Heart left ventricle (tissue), 16 donors: Measurements from ENCODE around the gene IL2RG. TPM values are rescaled to one million over a fixed set of nuclear protein-coding genes. Genes with fewer than 3 reads are reported as not detected.
A peak's percentile ranks its signal among the peaks of the same experiment; 100 is the strongest.

Experiments
- ATAC-seq, 4 donors: fragments of 200-7000 bp; cut with Tn5 transposase; one replicate each; pipeline ENCODE4 v1.9.1; 2020 to 2022; ENCODE audit warnings: moderate library complexity in 4 of 4, mild to moderate bottlenecking in 3 of 4, moderate number of reproducible peaks in 1 of 4
- DNase-seq, 5 donors: peaks; one replicate each; pipeline ENCODE4 v3.0.0-alpha.2; 2020
- H3K27ac ChIP-seq, 12 donors: fragments of 200-600 bp; sonication (generic) in 4 of 12; one replicate each; pipeline versions ENCODE4 v1.5.0 to v1.8.0; 2016 to 2022; ENCODE audit warnings: mild to moderate bottlenecking in 2 of 12
- H3K27me3 ChIP-seq, 9 donors: fragments of 200-600 bp; sonication (generic) in 2 of 9; one replicate each; pipeline versions ENCODE4 v1.5.1 to v1.8.0; 2016 to 2022; ENCODE audit warnings: mild to moderate bottlenecking in 3 of 9
- H3K36me3 ChIP-seq, 9 donors: fragments of 200-600 bp; sonication (generic) in 2 of 9; one replicate each; pipeline versions ENCODE4 v1.5.0 to v1.8.0; 2018 to 2022; ENCODE audit warnings: mild to moderate bottlenecking in 2 of 9
- H3K4me1 ChIP-seq, 12 donors: fragments of 200-600 bp; sonication (generic) in 4 of 12; one replicate each; pipeline versions ENCODE4 v1.5.0 to v1.8.0; 2016 to 2022; ENCODE audit warnings: mild to moderate bottlenecking in 3 of 12
- H3K4me3 ChIP-seq, 12 donors: fragments of 200-600 bp; sonication (generic) in 4 of 12; one replicate each; pipeline versions ENCODE4 v1.5.0 to v1.8.0; 2017 to 2022; ENCODE audit warnings: mild to moderate bottlenecking in 9 of 12, moderate library complexity in 4 of 12
- H3K9me3 ChIP-seq, 12 donors: fragments of 200-600 bp; sonication (generic) in 4 of 12; one replicate each; pipeline versions ENCODE4 v1.5.0 to v1.8.0; 2016 to 2022; ENCODE audit warnings: mild to moderate bottlenecking in 1 of 12
- CTCF ChIP-seq, 12 donors: fragments of 200-600 bp; sonication (generic) in 4 of 12; IDR thresholded peaks; one replicate each; pipeline versions ENCODE4 v1.5.0 to v1.8.0; 2018 to 2022; ENCODE audit warnings: antibody characterized with exemption in 12 of 12, mild to moderate bottlenecking in 5 of 12
- POLR2A ChIP-seq, 2 donors: fragments of 450-650 bp; IDR thresholded peaks; one replicate each; pipeline ENCODE4 v1.6.1; 2017; ENCODE audit warnings: antibody characterized with exemption in 2 of 2, mild to moderate bottlenecking in 2 of 2, moderate library complexity in 2 of 2
- WGBS, 4 donors: extraction: QIAGEN DNeasy Blood & Tissue Kit in 2 of 4; methylation state at CpG; one replicate each; pipeline versions ENCODE4 v1.1.5 to v1.1.7; 2013 to 2018; 5-methylcytosine and 5-hydroxymethylcytosine counted together
- intact Hi-C, 10 donors: fragments of 100-400 bp; cut with DNase I; formaldehyde crosslinking; loops; one replicate each; pipeline versions ENCODE4 v1.11.1 to v1.14.2; 2022
- polyA plus RNA-seq, 2 donors: library from polyadenylated mRNA; stranded (reverse); fragments of 200-250 nt; gene quantifications; one replicate each; pipeline ENCODE4 v1.2.3, GENCODE V29; 2013
- total RNA-seq, 9 donors: library from RNA; depleted of rRNA in 2 of 9; stranded (reverse); fragments of >200 nt in 2 of 9; fragmentation: NEBNext Ultra II Directional in 3 of 9; extraction: Animal tissue kit (Norgen Biotek cat#: 25700) in 3 of 9; gene quantifications; one replicate each; pipeline versions ENCODE4 v1.1.0 to v1.2.4, GENCODE V29; 2016 to 2023
- donor health status: ischemic (EF 13 %, LVEDD 7.1; RV severe dilation, severe dysfunction).
- donor health status: healthy with polysubstance abuse.
- donor health status: DM: no; HTN: yes; CAD: no.
- donor health status: DM: no; HTN: no; CAD: no.
- donor health status: ischemic (EF 25% LVEDD 6.9; RV normal size, moderate dysfunction).
- donor health status: ischemic (EF 25% LVEDD 5.7; RV mildly dilated, moderate dysfunction).
- donor health status: healthy.
- donor health status: DM: yes; HTN: yes; CAD: no.
- donor health status: ischemic (EF 35%, LVEDD 5.7; RV mildly dilated, moderate dysfunction).
- donor health status: nonischemic (EF 11% LVEDD 7.7; RV severe dilation, severe dysfunction).
- donor health status: DM: yes; HTN: yes; CAD: no.
- donor health status: PGD.
- donor health status: ischemic (EF 29% LVEDD 5.4; RV normal size, mild dysfunction).
- donor health status: nonischemic (EF 23%, LVEDD 6.1; RV moderate dilation, normal function).

IL2RG gene
- total and polyA plus RNA-seq, 11 donors = 0.44 to 25.2 (median 2.0) TPM

GRCh38 chrX:71096760-71097032 lies 14.7 kb downstream of the IL2RG start:
- peak in 1 of 5 donors; percentile 49 for DNase-seq
- TF ChIP-seq CTCF (IDR thresholded peaks at IDR 0.05) = no peak
- TF ChIP-seq POLR2A (IDR thresholded peaks at IDR 0.05) = no peak
- peak overlapping the region in 6 of 12 donors; percentile 20 to 79 (median 70) for H3K27ac ChIP-seq
- H3K27me3 ChIP-seq = peaks cover 0 to 6% (median 0%) of the 10 kb centered on the region in 9 donors
- ATAC-seq = no peak
- H3K4me3 ChIP-seq = peak overlapping the region; percentile 33 to 86 (median 62)
- H3K9me3 ChIP-seq = no peaks in the 10 kb centered on the region
- no peaks in the 10 kb centered on the region for H3K36me3 ChIP-seq
- H3K4me1 ChIP-seq = peaks cover 0 to 19% (median 5%) of the 10 kb centered on the region in 12 donors
- intact Hi-C loops = loop anchor here in 5 of 10 donors (2.0 to 5.0 kb wide), 4 partner anchors 28 to 86 kb away; partner anchors contain the start of gene SNX12 (in 1 of the 5)
- WGBS, 4 donors = 1 to 37% (median 7%) methylated on average over 9 of the region's 9 CpGs

GRCh38 chrX:71095981-71096759 lies 15.2 kb downstream of the IL2RG start:
- no peak for TF ChIP-seq CTCF (IDR thresholded peaks at IDR 0.05)
- peak in 1 of 2 donors; percentile 44 for TF ChIP-seq POLR2A (IDR thresholded peaks at IDR 0.05)
- Histone ChIP-seq H3K27ac (peak overlapping the region; percentile 19 to 80 (median 60)), H3K36me3 (no peaks in the 10 kb centered on the region), H3K27me3 (peaks cover 0 to 6% (median 0%) of the 10 kb centered on the region in 9 donors), H3K4me3 (peak overlapping the region; percentile 33 to 86 (median 62)), H3K4me1 (peaks cover 0 to 19% (median 5%) of the 10 kb centered on the region in 12 donors), H3K9me3 (no peaks in the 10 kb centered on the region)
- intact Hi-C loops = loop anchor here in 5 of 10 donors (2.0 to 5.0 kb wide), 4 partner anchors 27 to 86 kb away; partner anchors contain the start of gene SNX12 (in 1 of the 5)
- 1 to 33% (median 11%) methylated on average over 38 to 46 of the region's 46 CpGs for WGBS, 4 donors
- DNase-seq = peak in 1 of 5 donors; percentile 77
- peak; percentile 78 to 88 (median 82) for ATAC-seq

GRCh38 chrX:71095555-71095980 lies 15.8 kb downstream of the IL2RG start, which contains the start of gene FOXO4:
Gene FOXO4, plus strand, starts transcription at chrX:71095851. Its CDS starts 678 bp downstream, at chrX:71096529.
- H3K27me3 ChIP-seq = peaks cover 0 to 6% (median 0%) of the 10 kb centered on the region in 9 donors
- intact Hi-C loops = loop anchor here in 5 of 10 donors (5.0 kb wide), 3 partner anchors 37 to 87 kb away; no protein-coding TSS in a partner anchor
- ATAC-seq (peak; percentile 96 to 98 (median 97)), DNase-seq (peak; percentile 91 to 95 (median 91))
- 1 to 20% (median 5%) methylated on average over 29 of the region's 29 CpGs for WGBS, 4 donors
- H3K9me3 ChIP-seq = no peaks in the 10 kb centered on the region
- H3K36me3 ChIP-seq = no peaks in the 10 kb centered on the region
- H3K4me1 ChIP-seq = peaks cover 0 to 19% (median 5%) of the 10 kb centered on the region in 12 donors
- H3K4me3 ChIP-seq = peak within 1 kb of the TSS; percentile 33 to 86 (median 62)
- peak in 1 of 2 donors; percentile 34 for TF ChIP-seq POLR2A (IDR thresholded peaks at IDR 0.05)
- TF ChIP-seq CTCF (IDR thresholded peaks at IDR 0.05) = no peak
- peak within 1 kb of the TSS; percentile 19 to 80 (median 60) for H3K27ac ChIP-seq

GRCh38 chrX:71095033-71095432 lies 16.3 kb downstream of the IL2RG start:
- WGBS, 4 donors = 21 to 41% (median 30%) methylated on average over 6 of the region's 6 CpGs
- Histone ChIP-seq H3K4me3 (peak overlapping the region in 11 of 12 donors; percentile 19 to 86 (median 62)), H3K27ac (no peak overlapping the region), H3K27me3 (peaks cover 0 to 11% (median 0%) of the 10 kb centered on the region in 9 donors), H3K4me1 (peaks cover 0 to 19% (median 5%) of the 10 kb centered on the region in 12 donors), H3K36me3 (no peaks in the 10 kb centered on the region), H3K9me3 (no peaks in the 10 kb centered on the region)
- TF ChIP-seq CTCF (IDR thresholded peaks at IDR 0.05) (no peak), POLR2A (IDR thresholded peaks at IDR 0.05) (no peak)
- intact Hi-C loops = loop anchor here in 5 of 10 donors (5.0 kb wide), 3 partner anchors 37 to 87 kb away; no protein-coding TSS in a partner anchor
- ATAC-seq (no peak), DNase-seq (no peak)
